Type B pancreatic cell (in vitro differentiated cells): ENCODE results near the gene ATXN10. TPM values are rescaled to one million over a fixed set of nuclear protein-coding genes. Genes with fewer than 3 reads are reported as not detected.

Experiments
- DNase-seq: peaks from one replicate; pipeline ENCODE4 v3.0.0; 2021; ENCODE audit warnings: mixed read lengths; ENCODE audit not compliant: unreplicated experiment; ENCODE audit errors: extremely low spot score
- H3K27ac Mint-ChIP-seq: 2 replicates; pipeline ENCODE4 v1.8.0; 2021; ENCODE audit warnings: mild to moderate bottlenecking, mixed read lengths
- H3K27me3 Mint-ChIP-seq: 2 replicates; pipeline ENCODE4 v1.8.0; 2021; ENCODE audit warnings: mixed read lengths
- H3K36me3 Mint-ChIP-seq: 2 replicates; pipeline ENCODE4 v1.8.0; 2021; ENCODE audit warnings: mixed read lengths
- H3K4me1 Mint-ChIP-seq: one replicate; pipeline ENCODE4 v1.8.0; 2021; ENCODE audit warnings: mixed read lengths; ENCODE audit not compliant: unreplicated experiment
- H3K4me3 Mint-ChIP-seq: 2 replicates; pipeline ENCODE4 v1.8.0; 2021; ENCODE audit warnings: mild to moderate bottlenecking, mixed read lengths
- H3K9me3 Mint-ChIP-seq: 2 replicates; pipeline ENCODE4 v1.8.0; 2021; ENCODE audit warnings: mixed read lengths
- total RNA-seq: library from RNA; stranded (reverse); gene quantifications from 2 replicates; pipeline ENCODE4 v1.2.1, GENCODE V29; 2021; ENCODE audit warnings: low replicate concordance
- TF ChIP-seq, protein P1 (sequence below): fragments of 200-600 bp; sonication (generic); conservative IDR thresholded peaks from 2 replicates; pipeline ENCODE4 v1.5.0; 2021; ENCODE audit warnings: antibody characterized with exemption, mild to moderate bottlenecking

ATXN10 gene
- total RNA-seq, 1 donor from 2014 or later = 182 TPM

DNA sequence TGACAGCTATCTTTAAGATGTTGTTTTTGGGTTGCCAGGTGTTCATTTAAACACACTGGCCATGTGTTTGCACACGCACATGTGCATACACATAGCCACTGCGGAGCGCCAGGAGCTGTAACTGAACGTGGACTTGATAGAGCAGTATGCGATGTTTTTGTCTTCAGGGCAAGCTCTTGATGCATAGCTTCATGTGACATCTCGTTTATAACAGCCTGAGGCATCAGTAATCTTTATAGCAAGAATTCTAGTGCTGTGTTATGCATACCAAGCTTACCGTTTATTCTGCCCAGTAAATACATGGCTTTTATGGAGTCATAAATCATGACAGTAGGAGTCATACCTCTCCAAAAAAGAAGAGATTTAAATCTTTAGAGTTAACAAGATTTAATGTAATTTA, 87.0 kb downstream of the ATXN10 start:
- Mint-ChIP-seq H3K27ac (no peak overlapping the region), H3K27me3 (no peaks in the 10 kb centered on the region), H3K36me3 (peaks cover 20% of the 10 kb centered on the region), H3K4me1 (peaks cover 27% of the 10 kb centered on the region), H3K9me3 (no peaks in the 10 kb centered on the region), H3K4me3 (peak overlapping the region; percentile 4)
- DNase-seq = no peak
- TF ChIP-seq, protein P1, sequence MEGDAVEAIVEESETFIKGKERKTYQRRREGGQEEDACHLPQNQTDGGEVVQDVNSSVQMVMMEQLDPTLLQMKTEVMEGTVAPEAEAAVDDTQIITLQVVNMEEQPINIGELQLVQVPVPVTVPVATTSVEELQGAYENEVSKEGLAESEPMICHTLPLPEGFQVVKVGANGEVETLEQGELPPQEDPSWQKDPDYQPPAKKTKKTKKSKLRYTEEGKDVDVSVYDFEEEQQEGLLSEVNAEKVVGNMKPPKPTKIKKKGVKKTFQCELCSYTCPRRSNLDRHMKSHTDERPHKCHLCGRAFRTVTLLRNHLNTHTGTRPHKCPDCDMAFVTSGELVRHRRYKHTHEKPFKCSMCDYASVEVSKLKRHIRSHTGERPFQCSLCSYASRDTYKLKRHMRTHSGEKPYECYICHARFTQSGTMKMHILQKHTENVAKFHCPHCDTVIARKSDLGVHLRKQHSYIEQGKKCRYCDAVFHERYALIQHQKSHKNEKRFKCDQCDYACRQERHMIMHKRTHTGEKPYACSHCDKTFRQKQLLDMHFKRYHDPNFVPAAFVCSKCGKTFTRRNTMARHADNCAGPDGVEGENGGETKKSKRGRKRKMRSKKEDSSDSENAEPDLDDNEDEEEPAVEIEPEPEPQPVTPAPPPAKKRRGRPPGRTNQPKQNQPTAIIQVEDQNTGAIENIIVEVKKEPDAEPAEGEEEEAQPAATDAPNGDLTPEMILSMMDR = no peak

DNA sequence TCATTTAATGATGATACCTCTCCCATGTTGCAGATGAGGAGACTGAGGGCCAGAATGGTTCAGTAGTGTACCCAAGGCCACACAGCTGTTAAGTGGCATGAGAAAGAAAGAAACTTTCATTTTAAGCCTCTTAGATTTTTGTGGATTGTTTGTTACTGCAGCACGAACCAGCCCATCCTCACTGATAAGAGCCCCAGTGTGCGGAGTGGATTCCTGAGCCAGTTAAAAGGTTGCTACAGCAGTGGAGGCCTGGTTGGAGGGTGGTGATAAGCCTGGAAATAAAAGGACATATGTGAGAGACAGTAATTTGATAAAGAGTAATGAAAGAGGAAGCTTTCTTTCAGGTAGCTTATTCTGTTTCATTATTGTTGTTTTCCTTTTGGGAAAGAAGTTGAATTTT, 89.0 kb downstream of the ATXN10 start:
- H3K27me3 Mint-ChIP-seq = no peaks in the 10 kb centered on the region
- H3K4me3 Mint-ChIP-seq = no peak overlapping the region
- DNase-seq = no peak
- TF ChIP-seq, protein P1 = no peak
- peaks cover 21% of the 10 kb centered on the region for H3K36me3 Mint-ChIP-seq
- H3K9me3 Mint-ChIP-seq = no peaks in the 10 kb centered on the region
- H3K27ac Mint-ChIP-seq = no peak overlapping the region
- H3K4me1 Mint-ChIP-seq = peaks cover 37% of the 10 kb centered on the region

DNA sequence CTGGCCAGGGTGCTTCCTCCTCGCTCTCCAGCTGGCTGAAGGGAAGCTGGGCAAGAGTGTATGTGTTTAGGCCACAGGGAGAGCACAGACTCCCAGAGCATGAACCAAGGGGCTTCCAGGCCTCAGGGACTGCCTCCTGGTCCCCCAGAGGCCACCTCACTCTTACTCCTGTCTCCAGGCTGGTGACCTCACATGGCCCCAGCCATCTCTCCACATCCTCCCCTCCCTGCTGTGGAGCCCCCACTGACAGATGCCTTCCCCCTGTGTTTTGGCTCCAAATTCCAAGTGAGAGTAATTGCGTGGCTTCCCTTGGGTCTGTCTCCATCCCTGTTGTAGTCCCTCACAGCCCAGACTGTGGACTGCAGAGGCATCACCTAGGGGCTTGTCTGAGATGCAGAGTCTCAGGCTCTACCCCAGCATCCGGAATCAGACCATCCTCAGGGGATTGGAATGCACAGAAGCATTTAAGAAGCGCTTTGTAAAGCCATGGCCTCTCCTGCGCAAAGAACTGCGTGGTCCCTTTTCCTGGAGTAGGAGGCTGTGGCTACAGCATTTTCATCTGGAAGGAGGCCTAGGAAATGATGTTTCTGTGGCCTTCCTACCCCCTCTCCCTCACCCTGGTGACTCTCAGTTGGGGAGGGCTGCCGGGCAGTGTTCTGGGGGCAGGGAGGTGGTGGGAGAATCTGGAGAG, 91.1 kb downstream of the ATXN10 start:
- Mint-ChIP-seq H3K9me3 (no peaks in the 10 kb centered on the region), H3K4me1 (peaks cover 28% of the 10 kb centered on the region), H3K4me3 (no peak overlapping the region), H3K27ac (peak overlapping the region; percentile 31), H3K27me3 (no peaks in the 10 kb centered on the region), H3K36me3 (peaks cover 20% of the 10 kb centered on the region)
- no peak for DNase-seq
- TF ChIP-seq, protein P1 = no peak

DNA sequence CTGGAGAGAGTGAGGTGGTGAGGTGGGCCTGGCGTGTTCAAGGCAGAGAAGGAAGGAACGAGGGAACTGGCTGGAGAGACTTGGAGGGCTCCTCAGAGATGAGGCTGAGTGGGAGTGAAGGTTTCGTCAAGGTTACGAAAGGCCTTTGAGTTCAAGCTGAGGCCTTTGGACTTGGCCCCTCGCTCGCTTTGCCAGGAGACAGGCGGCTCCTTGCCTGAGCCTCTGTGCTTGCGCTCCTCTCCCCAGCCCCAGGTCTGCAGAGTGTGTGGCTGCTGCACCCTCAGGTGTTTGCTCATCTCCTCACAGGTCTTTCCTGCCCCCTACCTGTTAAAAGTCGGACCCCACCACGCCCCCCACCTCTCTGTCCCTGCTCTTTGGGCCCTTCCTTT, 91.6 kb downstream of the ATXN10 start:
- peaks cover 28% of the 10 kb centered on the region for H3K4me1 Mint-ChIP-seq
- TF ChIP-seq, protein P1 = no peak
- no peaks in the 10 kb centered on the region for H3K9me3 Mint-ChIP-seq
- no peaks in the 10 kb centered on the region for H3K27me3 Mint-ChIP-seq
- H3K27ac Mint-ChIP-seq = no peak overlapping the region
- H3K4me3 Mint-ChIP-seq = no peak overlapping the region
- H3K36me3 Mint-ChIP-seq = peaks cover 20% of the 10 kb centered on the region
- DNase-seq = no peak

DNA sequence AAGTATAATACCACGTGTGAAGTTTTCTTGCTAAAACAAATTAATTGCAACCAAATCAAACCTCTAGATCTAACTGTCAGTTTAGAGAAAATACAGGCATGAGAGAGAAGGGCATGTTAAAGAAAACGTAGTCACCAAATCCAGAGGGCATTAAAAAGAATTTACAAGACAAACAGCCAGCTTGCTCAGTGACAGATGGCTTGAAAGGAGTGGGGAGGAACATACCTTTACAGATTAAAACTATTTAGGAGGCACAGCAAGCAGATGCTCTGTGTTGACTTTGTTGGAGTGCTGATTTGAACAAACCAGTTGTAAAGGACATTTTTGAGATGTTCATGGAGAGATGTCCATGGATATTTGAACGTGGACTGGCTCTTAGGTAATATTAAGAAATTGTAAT, 96.9 kb downstream of the ATXN10 start:
- TF ChIP-seq, protein P1 = no peak
- H3K27me3 Mint-ChIP-seq = no peaks in the 10 kb centered on the region
- no peak overlapping the region for H3K4me3 Mint-ChIP-seq
- H3K27ac Mint-ChIP-seq = no peak overlapping the region
- peaks cover 45% of the 10 kb centered on the region for H3K36me3 Mint-ChIP-seq
- no peak for DNase-seq
- H3K9me3 Mint-ChIP-seq = peaks cover 5% of the 10 kb centered on the region
- peaks cover 11% of the 10 kb centered on the region for H3K4me1 Mint-ChIP-seq
